CD4-positive, alpha-beta T cell treated with Interleukin-12 subunit alpha and Interleukin-12 subunit beta, for 1 hour (primary cell): ENCODE measurements around the gene MOGAT3.

ENCODE experiments used
- DNase-seq: peaks from one replicate; pipeline ENCODE4 v3.0.0-alpha.2; 2020

Gene MOGAT3, protein sequence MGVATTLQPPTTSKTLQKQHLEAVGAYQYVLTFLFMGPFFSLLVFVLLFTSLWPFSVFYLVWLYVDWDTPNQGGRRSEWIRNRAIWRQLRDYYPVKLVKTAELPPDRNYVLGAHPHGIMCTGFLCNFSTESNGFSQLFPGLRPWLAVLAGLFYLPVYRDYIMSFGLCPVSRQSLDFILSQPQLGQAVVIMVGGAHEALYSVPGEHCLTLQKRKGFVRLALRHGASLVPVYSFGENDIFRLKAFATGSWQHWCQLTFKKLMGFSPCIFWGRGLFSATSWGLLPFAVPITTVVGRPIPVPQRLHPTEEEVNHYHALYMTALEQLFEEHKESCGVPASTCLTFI

DNA sequence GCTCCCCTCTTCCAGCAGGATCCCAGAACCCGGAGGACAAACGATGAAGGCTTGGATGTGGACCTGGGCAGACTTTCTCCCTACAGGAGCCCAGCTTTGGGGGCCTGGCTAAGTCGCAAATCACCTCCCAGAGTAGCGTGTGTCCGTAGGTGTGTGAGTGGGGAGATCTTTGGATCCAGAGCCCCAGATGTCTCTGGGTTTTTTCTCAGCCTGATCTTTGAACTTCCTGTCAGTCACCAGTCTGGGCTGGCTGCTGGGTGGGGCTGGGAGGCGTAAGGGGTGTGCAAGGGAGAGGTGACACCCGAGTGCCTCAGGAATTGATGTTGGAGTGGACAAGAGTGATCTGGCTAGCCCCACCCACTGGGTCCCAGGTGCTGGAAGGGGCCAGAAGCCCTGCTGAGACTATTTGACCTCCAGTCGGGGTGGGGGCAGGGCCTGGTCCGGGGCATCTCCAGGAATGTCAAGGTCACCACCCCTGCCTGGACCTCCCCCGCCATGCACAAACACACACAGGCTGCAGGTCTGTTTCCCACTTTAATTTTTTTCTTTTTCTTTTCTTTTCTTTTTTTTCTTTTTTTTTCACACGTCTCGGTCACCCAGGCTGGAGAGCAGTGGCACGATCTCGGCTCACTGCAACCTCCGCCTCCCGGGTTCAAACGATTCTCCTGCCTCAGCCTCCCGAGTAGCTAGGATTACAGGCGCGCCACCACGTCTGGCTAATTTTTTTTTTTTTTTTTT is at the start of gene MOGAT3:
Gene MOGAT3 (minus strand): TSS at position 175 of the 738 bp plus-strand sequence. CDS start 182 bp downstream, outside the sequence.
- DNase-seq: no peak

GRCh38 chr7:101250324-101250723 is 49.5 kb upstream of the MOGAT3 start:
- no peak for DNase-seq

GRCh38 chr7:101248276-101248675 is 47.4 kb upstream of the MOGAT3 start:
- DNase-seq: no peak

- no peak for DNase-seq
These were observed 44.4 kb upstream of the MOGAT3 start for GRCh38 chr7:101245147-101245668.

GRCh38 chr7:101244375-101245146 is 43.7 kb upstream of the MOGAT3 start, which contains the start of gene FIS1:
FIS1 (minus strand) TSS chr7:101245081; CDS start chr7:101245004, 77 bp downstream.
- peak; percentile 92 for DNase-seq

DNA sequence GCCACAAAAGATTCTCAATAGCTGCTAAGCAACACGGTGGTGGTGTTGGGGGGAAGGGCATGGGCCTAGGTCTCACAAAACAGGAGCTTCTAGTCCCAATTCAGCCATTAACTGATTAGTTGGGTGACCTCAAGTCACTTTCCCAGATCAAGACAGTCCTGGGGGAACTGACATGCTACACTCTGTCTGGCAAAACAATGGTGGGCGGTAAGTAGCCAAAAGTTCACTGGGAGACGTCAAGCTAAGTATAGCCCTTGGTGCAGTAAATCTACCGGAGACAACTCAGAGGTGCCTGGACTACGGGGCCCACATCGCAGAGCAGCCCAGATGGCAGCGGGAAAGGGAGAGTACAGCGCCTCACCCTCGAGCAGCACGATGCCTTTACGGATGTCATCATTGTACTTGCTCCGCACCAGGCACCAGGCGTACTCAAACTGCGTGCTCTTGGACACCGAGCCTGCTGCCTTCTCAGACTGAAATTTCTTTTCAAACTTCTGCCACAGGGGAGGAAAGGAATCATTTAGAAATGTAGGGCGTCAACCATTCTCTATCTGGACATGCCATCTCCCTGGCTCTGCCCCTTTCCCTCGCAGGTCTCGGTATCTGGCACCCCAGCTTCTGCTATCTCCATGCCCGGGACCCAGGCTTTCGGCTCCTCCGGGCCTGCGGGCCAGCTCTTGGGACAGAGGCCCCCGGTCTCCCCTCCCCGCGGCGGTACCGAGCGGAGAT is 43.0 kb upstream of the MOGAT3 start:
- DNase-seq: no peak

GRCh38 chr7:101241443-101242349 is 40.9 kb upstream of the MOGAT3 start:
- DNase-seq: no peak

GRCh38 chr7:101241015-101241363 is 40.2 kb upstream of the MOGAT3 start:
- DNase-seq: no peak

- DNase-seq: no peak
These were observed 39.6 kb upstream of the MOGAT3 start for GRCh38 chr7:101240226-101241014.

GRCh38 chr7:101239951-101240220 is 39.0 kb upstream of the MOGAT3 start:
- no peak for DNase-seq

DNA sequence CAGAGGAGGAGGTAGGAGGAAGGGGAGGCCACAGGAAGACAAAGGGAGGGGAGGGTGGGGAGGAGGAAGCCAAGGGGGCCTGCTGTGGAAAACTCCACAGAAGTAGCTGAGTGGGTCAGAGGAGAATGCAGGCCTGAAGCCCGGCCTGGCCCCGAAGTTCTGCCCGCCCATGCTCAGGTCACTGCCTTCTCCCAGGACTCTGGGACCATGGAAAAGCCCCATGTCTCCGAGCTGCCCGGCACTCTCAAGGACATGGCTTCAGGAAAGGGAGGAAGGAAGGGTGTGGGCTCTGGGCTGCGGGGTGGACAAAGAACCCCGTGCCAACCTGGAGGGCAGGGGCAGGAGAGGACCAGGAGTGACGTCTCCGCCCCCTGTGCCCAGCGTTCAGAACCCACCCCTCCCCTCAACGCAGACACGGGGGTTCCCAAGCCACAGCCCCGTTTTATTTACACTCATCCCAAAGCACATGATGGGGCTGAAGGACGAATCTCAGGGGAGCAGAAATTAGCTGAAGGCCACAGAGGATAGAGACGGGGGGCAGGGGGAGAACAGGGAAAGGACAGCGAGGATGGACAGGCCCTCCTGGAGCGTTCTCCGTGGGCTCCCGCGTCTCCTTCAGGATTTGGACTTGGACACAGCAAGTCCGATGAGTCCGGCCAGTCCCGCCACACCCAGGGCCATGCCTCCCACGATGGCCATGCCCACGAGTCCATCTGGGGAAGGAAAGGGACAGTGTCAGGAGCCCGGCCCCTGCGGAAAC is 38.5 kb upstream of the MOGAT3 start:
- no peak for DNase-seq

GRCh38 chr7:101238226-101239182 is 37.7 kb upstream of the MOGAT3 start:
- DNase-seq: no peak

DNA sequence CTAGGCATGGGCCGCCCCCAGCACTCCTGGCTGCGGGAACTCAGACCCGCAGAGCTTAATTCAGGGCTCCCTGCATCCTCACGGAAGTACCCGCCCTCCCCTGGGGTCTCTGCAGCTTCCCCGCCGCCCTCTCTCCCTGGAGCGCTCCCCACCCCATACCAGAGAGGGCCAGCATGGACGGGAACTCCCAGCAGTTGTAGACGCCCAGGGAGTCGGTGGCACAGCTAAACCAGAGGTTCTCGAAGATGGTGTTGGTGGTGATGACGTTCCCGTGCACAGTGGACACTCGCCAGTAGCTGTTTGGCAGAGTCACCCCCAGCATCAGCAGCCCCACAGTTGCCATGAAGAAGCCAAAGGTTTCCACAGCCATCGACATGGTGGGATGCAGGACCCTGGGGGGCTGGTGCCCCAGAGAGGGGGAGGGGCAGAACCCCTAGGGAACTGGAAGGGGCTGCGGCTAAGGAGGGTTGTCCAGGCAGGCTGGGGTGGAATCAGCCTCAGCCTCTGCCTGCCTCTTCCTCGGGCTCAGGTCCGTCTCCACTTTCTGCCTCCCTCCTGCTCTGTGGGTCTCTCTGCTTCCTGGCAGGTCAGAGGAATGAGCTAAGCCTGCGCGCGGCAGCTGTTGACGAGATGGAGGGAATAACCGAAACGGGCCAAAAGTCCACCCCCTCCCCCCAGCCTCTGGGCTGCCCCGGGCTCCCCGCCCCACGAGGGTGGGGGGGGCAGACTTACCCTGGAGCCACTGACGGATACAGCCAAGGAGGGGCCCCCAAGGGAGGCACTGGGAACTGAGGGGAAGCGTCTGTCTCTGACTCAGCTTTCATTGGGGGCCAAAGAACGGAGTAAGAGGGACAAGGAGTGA is 36.6 kb upstream of the MOGAT3 start, which contains the start of gene CLDN15:
Gene CLDN15 (minus strand): TSS at position 597 of the 862 bp plus-strand sequence. CDS start 221 bp downstream, at position 376.
- DNase-seq: no peak

- DNase-seq: no peak
These were observed 35.5 kb upstream of the MOGAT3 start for GRCh38 chr7:101236292-101236835.

DNA sequence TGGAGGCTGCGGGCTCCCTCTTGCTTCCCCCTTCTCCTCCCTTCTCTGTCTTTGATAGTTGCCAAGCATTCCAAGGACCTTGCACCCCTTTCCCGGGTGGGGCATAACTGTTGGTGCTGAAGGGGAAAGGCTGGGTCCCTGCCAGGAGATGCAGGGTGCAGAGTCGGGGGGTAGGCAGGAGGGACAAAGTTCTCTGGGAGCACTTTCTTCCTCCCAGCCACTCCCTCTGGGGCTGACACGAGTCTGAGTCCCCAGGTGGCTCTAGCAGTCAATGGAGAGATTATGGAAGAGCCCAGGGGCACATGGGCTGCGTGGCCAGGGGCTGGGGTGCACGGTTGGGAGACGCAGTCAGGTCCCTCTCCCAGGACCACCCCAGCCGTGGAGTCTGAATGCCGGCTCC is 34.7 kb upstream of the MOGAT3 start:
- no peak for DNase-seq

DNA sequence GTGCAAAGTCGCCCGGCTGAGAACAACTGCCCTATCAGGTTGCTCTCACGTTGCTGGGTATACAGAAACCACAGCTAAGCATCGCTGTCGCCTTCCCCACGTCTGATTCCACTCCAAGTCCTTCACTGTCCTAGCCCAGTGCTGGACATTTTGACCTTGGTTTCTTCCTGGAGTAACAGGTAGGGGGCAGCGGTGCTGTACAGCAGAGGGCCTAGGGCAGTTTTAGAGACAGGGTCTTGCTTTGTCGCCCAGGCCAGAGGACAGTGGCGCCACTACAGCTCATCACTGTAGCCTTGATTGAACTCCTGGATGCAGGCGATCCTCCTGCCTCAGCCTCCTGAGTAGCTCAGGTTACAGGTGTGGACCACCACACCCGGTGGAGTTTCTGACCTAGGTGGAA is 34.2 kb upstream of the MOGAT3 start:
- DNase-seq: no peak

- DNase-seq: no peak
These were observed 33.8 kb upstream of the MOGAT3 start for GRCh38 chr7:101234636-101235035.
